Skin epidermis (tissue), 12 donors: ENCODE data around the gene SRPRA.
"Not testable (repeated sequence)": the region's sequence is repeated elsewhere in the genome, so short reads cannot be mapped to it uniquely, and the experiment has no call there.

ENCODE experiments used
- H3K27ac ChIP-seq, 21 experiments: fragments of 200-600 bp; sonication (generic) in 11 of 21; one replicate each; pipeline ENCODE4 v1.5.0; 2020; ENCODE audit warnings: mild to moderate bottlenecking in 3 of 21, inconsistent platforms in 2 of 21, moderate library complexity in 2 of 21
- H3K4me3 ChIP-seq, 7 experiments: fragments of 200-600 bp; sonication (generic) in 2 of 7; one replicate each; pipeline ENCODE4 v1.5.0; 2020; ENCODE audit warnings: inconsistent platforms in 2 of 7, mild to moderate bottlenecking in 2 of 7, moderate library complexity in 1 of 7

SRPRA gene

DNA sequence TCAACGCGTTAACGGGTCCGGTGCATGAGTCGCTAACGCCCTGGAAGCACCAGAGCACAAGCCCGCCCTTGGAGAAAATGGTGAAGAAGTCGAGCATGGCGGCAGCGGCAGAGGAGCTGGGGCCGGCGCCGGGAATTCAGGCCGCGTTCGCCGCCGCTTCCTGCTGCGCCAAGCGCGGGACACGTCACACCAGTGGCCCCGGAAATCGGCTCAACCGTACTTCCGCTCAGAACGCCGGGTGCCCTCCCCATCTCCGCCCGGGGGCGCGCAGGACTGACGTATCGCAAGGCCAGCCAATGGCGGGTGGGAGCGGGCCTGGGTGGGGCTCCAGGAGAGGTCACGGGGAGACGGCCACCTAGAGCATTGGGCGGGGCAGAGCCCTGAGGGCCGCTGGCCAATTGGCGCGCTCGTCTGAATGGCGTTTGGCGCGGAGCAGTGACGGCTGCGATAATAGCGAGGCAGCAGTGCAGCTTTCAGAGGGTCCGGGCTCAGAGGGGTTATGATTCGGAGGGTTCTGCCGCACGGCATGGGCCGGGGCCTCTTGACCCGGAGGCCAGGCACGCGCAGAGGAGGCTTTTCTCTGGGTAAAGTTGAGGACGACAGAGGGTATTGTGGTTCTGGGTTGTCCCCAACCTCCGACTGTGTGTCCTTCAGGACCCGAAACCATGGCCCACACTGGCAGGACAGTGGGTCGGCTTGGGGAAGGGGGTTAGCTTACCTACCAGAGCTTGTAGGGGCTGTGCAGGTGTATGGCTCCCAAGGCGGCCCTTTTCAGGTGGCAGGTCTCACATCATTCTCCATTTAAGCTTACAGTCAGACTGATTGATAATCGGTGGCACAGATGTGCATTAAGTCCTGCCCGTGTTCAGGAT, at the start of gene SRPRA, which contains the start of gene FOXRED1:
TSS of gene SRPRA (minus strand) at position 188 of the 872 bp plus-strand sequence. CDS start at position 97, 91 bp downstream.
TSS of gene FOXRED1 (plus strand) at position 447 of the 872 bp plus-strand sequence. CDS start at position 500, 53 bp downstream.
- Histone ChIP-seq H3K4me3 (peak within 1 kb of the TSS; percentile 69 to 92 (median 86)), H3K27ac (peak within 1 kb of the TSS; percentile 77 to 98 (median 94))

DNA sequence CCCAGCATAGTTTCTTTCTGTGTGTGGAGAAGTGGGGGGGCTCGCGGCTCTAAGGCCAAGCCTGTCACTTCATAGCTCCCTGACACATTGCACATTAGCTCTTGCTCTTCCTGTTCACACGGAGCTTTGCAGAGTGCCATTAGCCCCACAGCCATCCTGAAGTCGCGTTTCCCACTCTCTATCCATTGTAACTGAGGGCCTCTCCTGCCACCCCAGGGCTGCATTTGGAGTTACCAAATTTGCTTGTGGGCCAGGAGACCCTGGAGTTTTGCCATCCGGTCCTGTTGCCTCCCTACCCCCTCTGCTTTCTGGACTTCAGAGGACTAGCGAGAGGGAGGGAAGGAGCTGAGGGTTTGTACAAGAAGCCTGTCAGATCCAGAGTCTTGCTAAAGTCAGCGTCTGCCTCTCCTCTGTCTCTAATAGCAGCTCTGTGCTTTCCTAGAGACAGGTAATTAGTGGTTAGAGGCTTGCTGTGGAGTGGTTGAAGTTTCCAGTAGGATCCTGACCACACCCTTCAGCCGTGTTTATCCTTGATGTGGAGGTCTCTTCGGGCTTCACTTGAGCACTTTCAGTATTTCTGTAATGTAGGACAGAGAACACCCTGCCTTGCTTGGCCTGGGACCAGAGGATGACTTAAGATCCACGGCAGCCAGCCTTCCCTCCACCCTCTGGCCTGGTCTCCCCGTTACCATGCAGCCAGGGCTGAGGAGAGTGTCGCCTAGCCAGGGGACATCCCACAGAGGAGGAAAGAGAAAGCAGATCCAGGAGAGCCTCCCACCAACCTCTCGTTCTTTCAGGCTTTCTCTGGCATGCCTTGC, 49.3 kb upstream of the SRPRA start:
- Histone ChIP-seq H3K4me3 (peak overlapping the region in 2 of 7 experiments; percentile 1 to 12), H3K27ac (peak overlapping the region in 20 of 21 experiments; percentile 13 to 92 (median 81))

GRCh38 chr11:126317432-126317755, 48.7 kb upstream of the SRPRA start:
- Histone ChIP-seq H3K27ac (peak overlapping the region in 19 of 21 experiments; percentile 65 to 92 (median 81)), H3K4me3 (no peak overlapping the region)

DNA sequence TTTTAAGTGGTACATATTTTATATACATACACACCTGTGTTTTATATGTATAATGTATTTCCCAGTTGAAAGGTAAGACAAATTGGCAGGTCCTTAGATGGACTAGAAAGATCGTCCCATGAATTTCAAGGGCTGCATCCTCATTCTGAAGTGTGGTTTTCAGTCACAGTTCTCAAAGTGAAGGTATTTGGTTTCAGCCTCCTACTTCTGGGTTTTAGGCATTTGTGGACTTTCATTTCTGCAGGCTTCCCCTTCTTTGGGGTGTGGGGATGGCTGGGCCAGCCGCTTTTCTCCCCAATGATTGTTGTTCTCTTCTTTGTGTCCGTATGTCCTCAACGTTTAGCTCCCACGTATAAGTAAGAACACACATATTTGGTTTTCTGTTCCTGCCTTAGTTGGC, 45.1 kb upstream of the SRPRA start:
- H3K27ac ChIP-seq = no peak overlapping the region
- no peak overlapping the region for H3K4me3 ChIP-seq

GRCh38 chr11:126312961-126313360, 44.3 kb upstream of the SRPRA start:
- Histone ChIP-seq H3K27ac (peak overlapping the region in 8 of 21 experiments; percentile 14 to 67 (median 39)), H3K4me3 (no peak overlapping the region)

DNA sequence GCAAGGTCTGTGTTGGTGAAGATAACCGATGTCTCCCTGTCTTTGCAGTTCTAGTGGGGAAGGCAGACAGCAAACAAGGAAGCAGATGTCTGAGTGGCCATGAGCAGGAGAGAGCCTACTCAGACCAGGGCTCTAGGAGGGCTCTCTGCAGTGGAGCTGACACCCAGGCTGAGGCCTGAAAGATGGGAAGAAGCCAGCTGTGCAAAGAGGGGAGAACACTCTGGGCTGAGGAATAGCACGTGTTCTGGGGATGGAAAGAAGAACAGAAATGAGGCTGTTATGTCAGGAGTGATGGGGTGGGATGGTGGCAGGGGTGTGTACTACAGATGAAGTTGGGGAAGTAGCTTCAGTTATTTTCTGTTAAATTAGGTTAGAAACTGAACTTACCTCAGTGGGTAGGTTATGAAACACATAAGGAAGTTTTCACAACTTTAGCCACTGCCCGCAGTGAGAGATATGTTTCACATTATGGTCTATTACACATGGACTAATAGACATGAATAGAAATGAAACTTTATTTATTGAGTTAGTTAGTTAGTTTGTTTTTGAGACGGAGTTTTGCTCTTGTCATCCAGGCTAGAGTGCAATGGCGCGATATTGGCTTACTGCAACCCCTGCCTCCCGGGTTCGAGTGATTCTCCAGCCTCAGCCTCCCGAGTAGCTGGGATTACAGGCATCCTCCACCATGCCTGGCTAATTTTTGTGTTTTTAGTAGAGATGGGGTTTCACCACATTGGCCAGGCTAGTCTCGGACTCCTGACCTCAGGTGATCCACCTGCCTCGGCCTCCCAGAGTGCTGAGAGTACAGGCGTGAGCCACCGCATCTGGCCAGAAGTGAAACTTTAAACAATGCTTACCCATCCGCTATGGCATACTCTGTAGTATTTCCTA, 43.0 kb upstream of the SRPRA start:
- peak overlapping the region in 16 of 21 experiments; percentile 1 to 72 (median 50) for H3K27ac ChIP-seq
- H3K4me3 ChIP-seq = no peak overlapping the region

- Histone ChIP-seq H3K27ac (peak overlapping the region in 13 of 21 experiments; percentile 8 to 72 (median 50)), H3K4me3 (no peak overlapping the region)
These were observed 42.3 kb upstream of the SRPRA start for GRCh38 chr11:126310992-126311310.

DNA sequence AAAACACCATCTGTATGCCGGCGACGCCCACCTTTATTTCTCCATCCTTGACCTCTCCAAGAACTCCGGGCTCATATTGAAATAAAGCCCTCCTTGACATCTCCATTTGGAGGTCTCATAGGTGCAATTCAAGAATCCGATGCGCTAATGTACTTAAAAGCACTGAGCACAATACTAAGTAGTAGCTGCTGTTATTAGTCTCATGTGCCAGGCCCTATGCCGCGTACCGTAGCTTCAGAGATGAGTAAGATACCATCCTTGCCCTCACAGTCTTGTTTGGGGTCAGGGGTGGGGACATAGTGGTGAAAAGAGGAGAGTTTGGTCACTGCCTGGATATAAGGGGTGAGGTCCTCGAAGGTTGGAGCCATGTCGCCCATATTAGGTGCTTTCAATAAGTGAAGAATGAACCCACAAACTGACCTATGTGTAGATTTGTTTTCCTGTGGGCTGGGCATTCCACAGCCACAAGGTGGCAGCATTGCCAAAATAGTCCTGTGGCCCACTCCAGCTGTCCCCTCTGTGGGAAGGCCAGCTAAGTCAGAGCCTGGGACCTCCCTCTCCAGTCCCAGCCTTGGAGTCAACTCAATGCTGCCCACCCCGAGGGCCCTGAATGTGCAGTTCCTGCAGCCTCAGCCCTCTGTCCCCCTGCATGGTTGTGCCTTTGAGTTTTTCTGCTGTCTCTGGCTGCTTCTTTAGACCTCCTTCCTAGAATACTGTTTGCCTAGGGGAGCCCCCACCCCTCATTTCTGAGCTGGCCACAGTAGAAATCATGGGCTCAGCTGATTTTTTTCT, 41.7 kb upstream of the SRPRA start:
- peak overlapping the region in 10 of 21 experiments; percentile 8 to 72 (median 50) for H3K27ac ChIP-seq
- H3K4me3 ChIP-seq = no peak overlapping the region

GRCh38 chr11:126308771-126309170, 40.1 kb upstream of the SRPRA start:
- not testable (repeated sequence) for H3K4me3 ChIP-seq
- peak overlapping the region in 2 of 21 experiments; percentile 4 to 11 for H3K27ac ChIP-seq

DNA sequence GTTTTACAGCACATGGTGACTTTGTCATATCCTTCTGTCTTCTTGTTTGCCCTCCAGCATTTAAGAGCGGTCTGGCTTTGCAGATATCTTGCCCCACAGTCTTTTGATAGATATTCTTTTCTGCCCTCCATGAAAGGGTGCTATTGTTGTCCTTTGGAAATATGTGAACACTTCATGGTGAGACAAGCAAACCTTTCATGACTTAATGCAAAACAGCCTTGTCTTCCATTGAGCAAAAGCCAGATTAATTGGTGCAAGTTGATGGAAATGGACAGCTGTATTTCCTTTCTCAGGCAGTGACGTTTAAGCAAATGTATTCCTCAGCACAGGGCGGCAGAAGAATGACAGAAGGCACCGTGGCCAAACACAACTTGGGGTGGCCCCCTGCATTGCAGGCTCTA, 39.6 kb upstream of the SRPRA start:
- peak overlapping the region in 2 of 21 experiments; percentile 4 to 11 for H3K27ac ChIP-seq

DNA sequence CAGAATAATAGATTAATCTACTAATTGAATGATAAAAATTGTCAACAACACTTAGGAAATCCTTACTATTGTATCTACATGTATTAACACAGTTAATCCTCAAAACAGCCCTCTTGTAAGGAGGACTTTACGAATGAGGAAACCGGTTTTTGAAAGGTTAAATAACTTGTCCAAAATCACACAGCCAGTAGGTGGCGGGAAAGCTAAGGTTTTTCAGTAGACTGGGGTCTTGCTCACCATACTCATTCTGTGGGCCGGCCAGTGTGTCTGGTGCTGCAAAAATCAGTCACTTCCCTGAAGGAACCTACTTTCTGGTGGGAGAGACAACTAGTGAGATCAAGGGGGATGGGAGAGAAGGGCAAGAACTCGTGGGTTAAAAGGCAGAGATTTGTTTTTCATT, 39.0 kb upstream of the SRPRA start:
- Histone ChIP-seq H3K27ac (peak overlapping the region in 1 of 21 experiments; percentile 52), H3K4me3 (no peak overlapping the region)

More for the DNA sequence above, 39.6 kb upstream of the SRPRA start:
- no peak overlapping the region for H3K4me3 ChIP-seq

DNA sequence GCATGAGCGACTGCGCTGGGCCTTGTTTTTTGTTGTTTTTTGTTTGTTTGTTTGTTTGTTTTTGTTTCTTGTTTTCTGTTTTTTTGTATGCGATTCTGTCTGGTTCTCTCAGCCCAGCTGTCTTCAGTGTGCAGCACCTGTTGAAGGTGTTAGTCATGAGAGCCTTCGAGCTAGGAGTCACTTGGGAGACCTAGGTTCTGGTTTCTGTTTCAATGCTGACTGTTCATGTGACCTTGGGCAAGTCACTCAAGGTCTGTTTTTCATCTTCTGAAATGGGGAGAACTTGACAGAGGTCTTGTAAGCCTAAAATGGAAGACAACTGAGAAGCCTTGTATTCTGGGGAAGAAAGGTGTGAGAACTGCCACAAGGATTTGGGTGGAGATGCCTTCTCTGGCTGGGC, 37.0 kb upstream of the SRPRA start:
- H3K27ac ChIP-seq = no peak overlapping the region

DNA sequence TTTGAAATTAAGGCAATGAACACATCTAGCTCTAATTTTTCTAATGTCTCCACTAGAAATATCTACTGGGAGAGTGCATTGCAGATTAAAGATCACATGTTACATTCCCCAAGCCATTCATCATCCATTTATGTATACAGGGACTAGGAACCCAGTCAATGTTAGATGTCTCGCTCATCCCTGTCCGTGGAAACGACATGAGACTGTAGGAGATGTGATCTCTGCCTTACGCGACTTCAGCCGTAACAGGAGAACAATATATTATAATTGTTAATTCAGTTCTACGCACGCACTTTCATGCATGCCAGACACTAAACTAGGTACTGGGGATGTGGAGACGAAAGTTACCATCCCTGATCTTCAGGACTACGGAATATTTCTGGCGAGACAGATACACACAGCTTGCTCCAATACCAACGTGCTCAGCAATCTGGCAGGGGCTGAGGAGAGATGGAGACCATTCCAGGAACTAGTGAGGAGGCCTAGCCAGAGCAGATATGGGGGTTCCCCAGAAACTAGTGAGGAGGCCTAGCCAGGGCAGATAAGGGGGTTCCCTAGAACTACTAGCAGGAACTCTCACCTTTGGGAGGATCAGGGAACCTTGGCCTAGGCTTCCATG, 35.9 kb upstream of the SRPRA start:
- peak overlapping the region; percentile 38 to 76 (median 64) for H3K4me3 ChIP-seq
- H3K27ac ChIP-seq = peak overlapping the region in 19 of 21 experiments; percentile 67 to 99 (median 95)

More for the DNA sequence above, 37.0 kb upstream of the SRPRA start:
- H3K4me3 ChIP-seq = no peak overlapping the region

- Histone ChIP-seq H3K27ac (peak within 1 kb of the TSS; percentile 67 to 99 (median 95)), H3K4me3 (peak within 1 kb of the TSS; percentile 38 to 76 (median 64))
These were observed 35.1 kb upstream of the SRPRA start, which contains the start of gene DCPS for GRCh38 chr11:126303623-126304456. DCPS (plus strand) TSS chr11:126304060; CDS start chr11:126304081, 21 bp downstream.

DNA sequence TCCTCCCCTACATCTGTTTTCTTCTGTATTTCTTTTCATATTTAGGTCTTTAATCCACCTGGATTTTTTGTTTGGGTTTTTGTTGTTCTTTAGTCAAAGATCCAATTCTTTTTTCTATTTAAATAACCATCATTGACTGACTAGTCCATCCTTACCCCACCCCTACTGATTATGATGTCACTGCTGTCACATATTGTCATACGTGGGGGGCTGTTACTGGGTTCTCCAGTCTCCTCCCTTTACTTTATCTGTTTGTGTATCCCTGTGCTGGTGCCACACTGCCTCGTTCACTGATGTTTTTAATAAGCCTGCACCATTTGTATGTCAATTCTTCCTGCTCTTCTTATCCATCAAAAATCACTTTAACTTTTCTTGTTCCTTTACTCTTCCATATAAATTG, 28.3 kb upstream of the SRPRA start:
- Histone ChIP-seq H3K27ac (no peak overlapping the region), H3K4me3 (no peak overlapping the region)

DNA sequence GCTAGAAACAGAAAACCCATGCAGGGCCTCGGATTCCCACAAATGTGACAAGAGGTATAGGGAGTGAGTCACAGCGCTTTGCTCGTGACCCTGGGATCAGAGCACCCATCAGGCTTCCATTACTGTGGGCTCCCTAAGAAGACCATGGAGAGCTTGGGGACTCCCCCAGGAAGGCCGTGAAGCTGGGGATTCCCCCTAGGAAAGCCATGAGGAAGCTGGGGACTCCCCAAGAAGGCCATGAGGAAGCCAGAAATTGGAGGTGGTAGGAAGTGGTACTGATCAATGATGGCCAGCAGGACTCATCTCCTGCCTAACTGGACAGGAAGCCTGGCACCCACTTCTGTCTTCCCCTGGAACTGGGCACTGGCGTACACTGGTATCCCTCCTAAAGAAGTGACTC, 25.0 kb upstream of the SRPRA start:
- Histone ChIP-seq H3K4me3 (no peak overlapping the region), H3K27ac (no peak overlapping the region)

GRCh38 chr11:126290887-126291286, 22.2 kb upstream of the SRPRA start:
- H3K4me3 ChIP-seq = no peak overlapping the region
- no peak overlapping the region for H3K27ac ChIP-seq
